GM21786 (cell line): ENCODE results near the gene KLHDC1.
A peak's percentile ranks its signal among the peaks of the same experiment; 100 is the strongest.
"Not testable (repeated sequence)": the region's sequence is repeated elsewhere in the genome, so short reads cannot be mapped to it uniquely, and the experiment has no call there.

Experiments used
- ATAC-seq: cut with Tn5 transposase; IDR thresholded peaks from one replicate; pipeline ENCODE4 v1.9.1; 2021; ENCODE audit not compliant: unreplicated experiment

KLHDC1 gene, protein sequence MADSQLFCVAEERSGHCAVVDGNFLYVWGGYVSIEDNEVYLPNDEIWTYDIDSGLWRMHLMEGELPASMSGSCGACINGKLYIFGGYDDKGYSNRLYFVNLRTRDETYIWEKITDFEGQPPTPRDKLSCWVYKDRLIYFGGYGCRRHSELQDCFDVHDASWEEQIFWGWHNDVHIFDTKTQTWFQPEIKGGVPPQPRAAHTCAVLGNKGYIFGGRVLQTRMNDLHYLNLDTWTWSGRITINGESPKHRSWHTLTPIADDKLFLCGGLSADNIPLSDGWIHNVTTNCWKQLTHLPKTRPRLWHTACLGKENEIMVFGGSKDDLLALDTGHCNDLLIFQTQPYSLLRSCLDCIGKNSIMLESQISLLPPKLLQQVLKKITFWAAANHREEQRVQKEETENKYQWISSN

DNA sequence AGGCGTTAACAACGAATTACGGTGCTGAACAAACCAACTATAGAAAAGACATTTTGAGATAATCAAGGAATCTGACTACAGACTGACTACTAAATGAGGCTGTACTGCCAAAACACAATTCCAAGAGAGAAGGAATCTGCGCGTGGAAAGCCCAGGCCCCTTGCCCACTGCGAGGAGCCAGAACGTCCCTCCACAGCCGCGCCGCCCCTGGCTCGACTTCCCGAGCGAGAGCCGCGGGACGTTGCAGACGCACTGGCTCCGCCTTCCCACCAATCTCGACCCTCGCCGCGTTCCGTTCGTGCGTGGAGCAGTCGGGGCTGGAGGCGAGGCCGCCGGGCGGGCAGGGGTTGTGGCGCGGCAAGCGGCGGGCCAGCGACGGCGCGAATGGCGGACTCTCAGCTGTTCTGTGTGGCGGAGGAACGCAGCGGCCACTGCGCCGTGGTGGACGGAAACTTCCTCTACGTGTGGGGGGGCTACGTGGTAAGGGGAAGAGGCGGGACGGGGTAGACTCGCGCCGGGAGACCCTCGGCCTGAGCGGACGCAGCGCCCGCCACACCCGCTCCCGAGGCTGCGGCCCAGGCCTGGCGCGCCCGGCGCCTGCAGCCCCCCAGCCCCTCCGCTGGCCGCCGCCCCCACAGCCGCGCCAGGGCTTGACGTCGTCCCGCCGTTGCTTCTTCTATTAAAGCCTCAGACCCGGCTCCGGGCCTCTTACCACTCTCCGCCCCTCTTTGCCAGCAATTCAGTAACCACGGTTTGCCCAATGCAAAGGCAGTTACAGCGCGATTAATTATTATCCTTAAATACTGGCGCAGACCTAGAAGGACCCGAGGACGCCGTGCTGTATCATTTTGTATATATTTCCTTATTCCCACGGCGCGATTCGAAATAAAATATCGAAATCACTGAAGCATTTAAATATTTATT lies at the start of gene KLHDC1:
Gene KLHDC1, plus strand, starts transcription at position 310 of the 924 bp plus-strand sequence. Its CDS starts 75 bp downstream, at position 385.
- ATAC-seq, result peak; percentile 64

DNA sequence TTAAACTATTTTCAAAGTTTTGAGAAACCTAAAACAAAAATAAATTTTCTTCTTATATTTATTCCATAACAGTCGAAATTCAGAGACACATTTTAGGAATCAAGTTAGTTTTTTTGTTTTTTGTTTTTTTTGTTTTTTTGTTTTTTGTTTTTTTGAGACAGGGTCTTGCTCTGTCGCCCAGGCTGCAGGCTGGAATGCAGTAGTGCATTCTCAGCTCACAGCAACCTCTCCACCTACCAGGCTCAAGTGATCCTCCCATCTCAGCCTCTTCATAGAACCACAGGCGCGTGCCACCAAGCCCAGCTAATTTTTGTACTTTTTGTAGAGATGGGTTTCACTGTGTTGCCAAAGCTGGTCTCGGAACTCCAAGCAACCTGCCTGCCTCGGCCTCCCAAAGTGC lies 39.4 kb upstream of the KLHDC1 start:
- ATAC-seq, result no peak

DNA sequence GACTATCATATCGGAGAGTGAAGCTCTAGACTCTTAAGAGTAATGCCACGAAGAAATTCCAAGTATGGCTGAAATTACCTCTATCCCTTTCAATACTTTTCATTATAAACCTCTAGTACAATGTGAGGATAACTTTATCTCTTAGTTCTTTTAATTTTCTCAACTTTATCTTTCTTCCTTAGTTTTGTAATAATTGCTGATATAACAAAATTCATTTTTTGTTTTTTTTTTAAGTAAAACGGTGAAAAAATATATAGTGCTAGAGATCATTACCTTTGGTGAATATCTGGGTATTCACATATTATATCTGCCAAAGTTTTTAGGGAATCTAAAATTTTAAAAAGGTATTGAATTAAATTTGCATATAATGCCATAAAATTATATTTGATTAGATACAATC lies 38.4 kb upstream of the KLHDC1 start:
- ATAC-seq, result no peak

DNA sequence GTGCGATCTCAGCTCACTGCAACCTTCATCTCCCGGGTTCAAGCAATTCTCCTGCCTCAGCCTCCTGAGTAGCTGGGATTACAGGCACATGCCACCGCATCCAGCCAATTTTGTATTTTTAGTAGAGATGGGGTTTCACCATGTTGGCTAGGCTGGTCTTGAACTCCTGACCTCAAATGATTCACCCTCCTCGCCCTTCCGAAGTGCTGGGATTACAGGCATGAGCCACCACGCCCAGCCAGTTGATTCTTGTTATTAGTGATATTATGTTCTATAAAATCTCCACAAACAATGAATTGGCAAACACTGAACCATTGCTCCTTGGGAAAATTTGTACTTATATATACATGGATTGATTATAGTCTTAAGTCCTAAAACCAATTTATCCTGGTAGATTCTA lies 35.4 kb upstream of the KLHDC1 start:
- ATAC-seq, result not testable (repeated sequence)

- ATAC-seq, result no peak
Observed at GRCh38 chr14:49659526-49660455, 33.1 kb upstream of the KLHDC1 start.

- no peak for ATAC-seq
Observed at GRCh38 chr14:49670475-49670874, 22.4 kb upstream of the KLHDC1 start.

GRCh38 chr14:49673586-49673985 lies 19.3 kb upstream of the KLHDC1 start:
- ATAC-seq, result no peak

DNA sequence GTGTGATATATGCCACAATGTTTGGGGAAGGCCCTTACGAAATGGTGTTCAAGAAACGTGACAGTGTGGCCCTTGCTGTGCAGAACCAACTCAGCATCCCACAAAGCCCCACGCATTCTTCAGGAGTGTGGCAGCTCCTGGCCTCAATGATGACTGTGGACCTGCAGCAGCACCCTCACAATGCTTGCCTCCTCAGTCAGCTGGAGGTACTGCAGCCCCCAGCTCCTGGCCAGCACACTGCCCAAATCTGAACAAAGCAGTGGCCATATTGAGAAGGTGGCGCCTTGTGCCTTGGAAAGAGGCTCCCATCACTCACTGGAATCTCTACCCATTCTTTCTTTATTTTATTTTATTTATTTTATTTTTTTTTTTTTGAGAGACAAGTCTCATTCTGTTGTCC lies 15.3 kb upstream of the KLHDC1 start:
- no peak for ATAC-seq

- ATAC-seq, result no peak
Observed at GRCh38 chr14:49679271-49679670, 13.6 kb upstream of the KLHDC1 start.

DNA sequence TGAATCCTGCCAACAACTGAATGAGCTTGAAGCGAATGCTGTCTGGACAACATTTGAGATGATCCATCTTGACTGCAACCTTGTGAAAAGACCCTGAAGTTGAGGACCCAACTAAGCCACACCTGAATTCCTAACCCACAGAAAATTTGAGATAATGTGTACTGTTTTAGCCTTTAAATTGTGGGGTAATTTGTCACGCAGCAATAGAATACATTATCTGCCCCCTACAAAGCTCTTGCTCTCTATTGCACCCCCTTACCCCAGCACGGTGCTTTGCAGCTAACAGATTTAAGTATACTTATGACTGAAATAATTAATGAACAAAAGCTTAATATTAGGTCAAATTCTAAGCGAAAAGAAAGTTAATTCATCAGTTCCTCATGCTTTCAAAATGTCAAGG lies 6.5 kb upstream of the KLHDC1 start:
- no peak for ATAC-seq

GRCh38 chr14:49687942-49688700 lies 4.8 kb upstream of the KLHDC1 start, which contains the start of gene POLE2:
TSS of gene POLE2 (minus strand) at chr14:49688214. CDS start at chr14:49688203, 11 bp downstream.
- peak; percentile 92 for ATAC-seq

- no peak for ATAC-seq
Observed at GRCh38 chr14:49688701-49689030, 4.3 kb upstream of the KLHDC1 start.

- no peak for ATAC-seq
Observed at GRCh38 chr14:49691031-49691430, 1.9 kb upstream of the KLHDC1 start.

GRCh38 chr14:49692193-49692757 lies 645 bp upstream of the KLHDC1 start:
- no peak for ATAC-seq

DNA sequence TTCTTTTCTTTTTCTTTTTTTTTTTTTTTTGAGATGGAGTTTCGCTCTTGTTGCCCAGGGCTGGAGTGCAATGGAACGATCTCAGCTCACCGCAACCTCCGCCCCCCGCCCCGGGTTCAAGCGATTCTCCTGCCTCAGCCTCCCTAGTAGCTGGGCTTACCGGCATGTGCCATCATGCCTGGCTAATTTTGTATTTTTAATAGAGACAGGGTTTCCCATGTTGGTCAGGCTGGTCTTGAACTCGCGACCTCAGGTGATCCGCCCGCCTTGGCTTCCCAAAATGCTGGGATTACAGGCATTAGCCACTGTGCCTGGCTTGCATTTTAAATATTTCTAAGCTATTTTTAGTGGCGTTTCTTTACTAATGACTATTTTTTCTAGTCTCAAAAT lies 810 bp downstream of the KLHDC1 start:
- ATAC-seq, result not testable (repeated sequence)

DNA sequence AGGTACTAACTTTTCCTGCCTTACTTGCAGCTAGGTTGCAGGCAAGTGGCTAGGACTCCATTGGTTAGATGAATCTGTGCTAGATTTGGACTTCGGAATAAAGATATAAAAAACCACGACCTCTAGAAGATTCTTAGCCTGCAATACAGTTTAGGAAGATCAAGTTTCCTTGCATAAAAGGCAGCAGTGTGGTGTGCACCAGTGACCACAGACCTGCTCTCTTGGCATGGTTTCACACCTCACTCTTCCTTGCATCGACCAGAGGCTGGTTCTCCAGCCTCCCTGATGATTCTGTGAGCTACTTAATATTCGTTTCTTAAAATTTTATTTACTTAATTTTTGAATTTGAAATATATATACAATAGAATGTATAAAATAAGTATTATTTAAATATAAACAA lies 9.8 kb downstream of the KLHDC1 start:
- no peak for ATAC-seq

GRCh38 chr14:49703965-49704364 lies 11.0 kb downstream of the KLHDC1 start:
- no peak for ATAC-seq

GRCh38 chr14:49704471-49704870 lies 11.6 kb downstream of the KLHDC1 start:
- ATAC-seq, result not testable (repeated sequence)

- ATAC-seq, result not testable (repeated sequence)
Observed at GRCh38 chr14:49710993-49711392, 18.1 kb downstream of the KLHDC1 start.

- no peak for ATAC-seq
Observed at GRCh38 chr14:49720744-49721143, 27.8 kb downstream of the KLHDC1 start.
